ENCODE measurements around the gene AP4S1.

The AP4S1 gene

DNA sequence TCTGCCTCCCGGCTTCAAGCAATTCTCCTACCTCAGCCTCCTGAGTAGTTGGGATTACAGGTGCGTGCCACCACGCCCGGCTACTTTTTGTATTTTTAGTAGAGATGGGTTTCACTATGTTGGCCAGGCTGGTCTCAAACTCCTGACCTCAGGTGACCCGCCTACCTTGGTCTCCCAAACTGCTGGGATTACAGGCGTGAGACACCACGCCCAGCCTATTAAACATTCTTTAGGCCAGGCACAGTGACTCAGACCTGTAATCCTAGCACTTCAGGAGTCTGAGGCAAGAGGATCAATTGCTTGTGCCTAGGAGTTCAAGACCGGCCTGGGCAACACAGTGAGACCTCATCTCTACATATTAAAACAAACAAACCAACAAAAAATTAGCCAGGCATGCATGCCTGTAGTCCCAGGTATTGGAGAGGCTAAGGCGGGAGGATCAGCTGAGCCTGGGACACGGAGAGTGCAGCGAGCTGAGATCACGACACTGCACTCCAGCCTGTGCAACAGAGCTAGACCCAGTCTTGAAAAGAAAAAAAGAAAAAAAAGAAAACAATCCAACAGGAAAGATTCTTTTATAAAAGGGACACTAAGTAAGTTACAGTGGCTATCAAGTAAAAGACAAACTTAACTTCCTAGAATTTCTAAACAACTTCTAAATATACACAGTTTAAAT is 111.9 kb downstream of the AP4S1 start:
- no peak for DNase-seq (ENCODE audit: low read depth in 2 of 2)

DNA sequence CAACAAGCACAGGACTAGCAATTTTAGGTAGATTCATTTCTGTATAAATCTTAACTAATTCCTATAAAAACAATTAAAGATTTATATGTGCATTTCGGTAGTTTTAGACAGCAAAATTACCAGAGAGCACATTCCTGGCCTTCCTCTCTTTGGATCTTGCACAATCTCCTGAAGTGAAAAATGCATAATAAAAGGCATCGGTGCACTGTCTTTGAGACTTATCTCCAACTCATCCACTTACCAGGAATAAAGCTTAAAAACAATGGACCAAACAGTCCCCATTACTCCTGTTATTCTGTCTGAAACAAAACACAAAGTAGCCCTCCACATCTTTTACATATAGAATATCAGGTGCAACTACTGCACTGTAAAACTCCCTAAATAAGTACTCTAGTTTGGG is 112.9 kb downstream of the AP4S1 start:
- DNase-seq (ENCODE audit: low read depth in 2 of 2), result no peak

GRCh38 chr14:31139301-31139847 is 113.9 kb downstream of the AP4S1 start:
- no peak for DNase-seq (ENCODE audit: low read depth in 2 of 2)

- no peak for DNase-seq (ENCODE audit: low read depth in 2 of 2)
Measured at GRCh38 chr14:31142455-31143087, 117.1 kb downstream of the AP4S1 start.
